ENCODE measurements around the gene PCCA. TPM values are rescaled to one million over a fixed set of nuclear protein-coding genes. Genes with fewer than 3 reads are reported as not detected.

The PCCA gene
- total and polyA plus RNA-seq, 2 donors (not counting 1 experiment from before 2014, with no cell fraction given) = 4.8 to 17.4 TPM

- no peaks in the 10 kb centered on the region for H3K79me2 ChIP-seq (ENCODE audit: control insufficient read depth, insufficient read depth, low read length)
- H3K27me3 ChIP-seq (replicated peaks in 1 of 4; ENCODE audit: control extremely low read depth in 1 of 4, control insufficient read depth in 3 of 4, insufficient read depth in 4 of 4, low read length in 3 of 4) = no peaks in the 10 kb centered on the region
- Mint-ChIP-seq H3K9me3 (ENCODE audit: insufficient read depth) (no peaks in the 10 kb centered on the region), H3K27me3 (no peaks in the 10 kb centered on the region), H3K27ac (no peak overlapping the region), H3K4me1 (peaks cover 15% of the 10 kb centered on the region), H3K4me3 (no peak overlapping the region)
- whole genome bisulfite sequencing (ENCODE audit: insufficient coverage) = no CpG with 5 or more reads among the region's 2 CpGs
- POLR2A ChIA-PET = no interaction called here
- no peak overlapping the region for H3K27ac ChIP-seq (ENCODE audit: low read length in 2 of 2)
- no peaks in the 10 kb centered on the region for H3K9me3 ChIP-seq (ENCODE audit: control extremely low read depth in 1 of 3, control insufficient read depth in 2 of 3, insufficient read depth in 1 of 3, low read length in 2 of 3)
- TF ChIP-seq, protein P1, sequence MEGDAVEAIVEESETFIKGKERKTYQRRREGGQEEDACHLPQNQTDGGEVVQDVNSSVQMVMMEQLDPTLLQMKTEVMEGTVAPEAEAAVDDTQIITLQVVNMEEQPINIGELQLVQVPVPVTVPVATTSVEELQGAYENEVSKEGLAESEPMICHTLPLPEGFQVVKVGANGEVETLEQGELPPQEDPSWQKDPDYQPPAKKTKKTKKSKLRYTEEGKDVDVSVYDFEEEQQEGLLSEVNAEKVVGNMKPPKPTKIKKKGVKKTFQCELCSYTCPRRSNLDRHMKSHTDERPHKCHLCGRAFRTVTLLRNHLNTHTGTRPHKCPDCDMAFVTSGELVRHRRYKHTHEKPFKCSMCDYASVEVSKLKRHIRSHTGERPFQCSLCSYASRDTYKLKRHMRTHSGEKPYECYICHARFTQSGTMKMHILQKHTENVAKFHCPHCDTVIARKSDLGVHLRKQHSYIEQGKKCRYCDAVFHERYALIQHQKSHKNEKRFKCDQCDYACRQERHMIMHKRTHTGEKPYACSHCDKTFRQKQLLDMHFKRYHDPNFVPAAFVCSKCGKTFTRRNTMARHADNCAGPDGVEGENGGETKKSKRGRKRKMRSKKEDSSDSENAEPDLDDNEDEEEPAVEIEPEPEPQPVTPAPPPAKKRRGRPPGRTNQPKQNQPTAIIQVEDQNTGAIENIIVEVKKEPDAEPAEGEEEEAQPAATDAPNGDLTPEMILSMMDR (IDR thresholded peaks at IDR 0.05) = no peak
- TF ChIP-seq EZH2 (IDR thresholded peaks at IDR 0.05; ENCODE audit: borderline replicate concordance, insufficient read depth, low read depth, low read length, poor library complexity, severe bottlenecking) = no peak
- no peak for ATAC-seq (ENCODE audit: low read depth)
- no peak for DNase-seq
- H3K4me2 ChIP-seq (replicated peaks; ENCODE audit: low read depth, low read length, poor library complexity, severe bottlenecking) = no peak overlapping the region
- intact Hi-C loops (cut with micrococcal nuclease) = no loop called here
- no peaks in the 10 kb centered on the region for H3K36me3 ChIP-seq (replicated peaks in 1 of 2; ENCODE audit: control extremely low read depth in 1 of 2, control insufficient read depth in 1 of 2, extremely low read depth in 1 of 2, insufficient read depth in 2 of 2, low read length in 1 of 2)
- no peak overlapping the region for H3K9ac ChIP-seq (ENCODE audit: low read length)
- H3K4me3 ChIP-seq (ENCODE audit: control extremely low read depth in 1 of 5, extremely low read depth in 1 of 5, insufficient read depth in 1 of 5, low read depth in 2 of 5, low read length in 4 of 5) = no peak overlapping the region
- H4K20me1 ChIP-seq (ENCODE audit: control insufficient read depth, insufficient read depth, low read length, poor library complexity, severe bottlenecking) = no peaks in the 10 kb centered on the region
- no peak overlapping the region for H2AFZ ChIP-seq (ENCODE audit: insufficient read depth, low read depth, low read length, poor library complexity, severe bottlenecking)
- H3K4me1 ChIP-seq (ENCODE audit: control insufficient read depth in 2 of 2, insufficient read depth in 2 of 2, low read length in 2 of 2) = peaks cover 0 to 5% of the 10 kb centered on the region in 2 donors
- CTCF ChIA-PET = interaction anchor here (1.1 kb wide), 1 partner anchor 30 kb away, joined by 3 read pairs; no protein-coding TSS in a partner anchor
Observed at GRCh38 chr13:100485265-100485664, 396.4 kb downstream of the PCCA start.

GRCh38 chr13:100490692-100491091 lies 401.8 kb downstream of the PCCA start:
- H3K27ac ChIP-seq (ENCODE audit: low read length in 2 of 2) = no peak overlapping the region
- no peaks in the 10 kb centered on the region for H3K36me3 ChIP-seq (replicated peaks in 1 of 2; ENCODE audit: control extremely low read depth in 1 of 2, control insufficient read depth in 1 of 2, extremely low read depth in 1 of 2, insufficient read depth in 2 of 2, low read length in 1 of 2)
- no peaks in the 10 kb centered on the region for H3K4me1 Mint-ChIP-seq
- H3K9me3 Mint-ChIP-seq (ENCODE audit: insufficient read depth) = no peaks in the 10 kb centered on the region
- ATAC-seq (ENCODE audit: low read depth) (no peak), DNase-seq (no peak)
- ChIA-PET CTCF (no interaction called here), POLR2A (no interaction called here)
- H3K27me3 ChIP-seq (replicated peaks in 1 of 4; ENCODE audit: control extremely low read depth in 1 of 4, control insufficient read depth in 3 of 4, insufficient read depth in 4 of 4, low read length in 3 of 4) = no peaks in the 10 kb centered on the region
- H3K4me3 Mint-ChIP-seq = no peak overlapping the region
- H3K79me2 ChIP-seq (ENCODE audit: control insufficient read depth, insufficient read depth, low read length) = no peaks in the 10 kb centered on the region
- intact Hi-C loops (cut with micrococcal nuclease) = no loop called here
- no peak overlapping the region for H3K4me2 ChIP-seq (replicated peaks; ENCODE audit: low read depth, low read length, poor library complexity, severe bottlenecking)
- no peaks in the 10 kb centered on the region for H3K9me3 ChIP-seq (ENCODE audit: control extremely low read depth in 1 of 3, control insufficient read depth in 2 of 3, insufficient read depth in 1 of 3, low read length in 2 of 3)
- H3K27ac Mint-ChIP-seq = no peak overlapping the region
- H3K27me3 Mint-ChIP-seq = no peaks in the 10 kb centered on the region
- TF ChIP-seq, protein P1 (IDR thresholded peaks at IDR 0.05) = no peak
- no peak for TF ChIP-seq EZH2 (IDR thresholded peaks at IDR 0.05; ENCODE audit: borderline replicate concordance, insufficient read depth, low read depth, low read length, poor library complexity, severe bottlenecking)
- H4K20me1 ChIP-seq (ENCODE audit: control insufficient read depth, insufficient read depth, low read length, poor library complexity, severe bottlenecking) = no peaks in the 10 kb centered on the region
- 90% methylated on average over 3 of the region's 4 CpGs for WGBS (ENCODE audit: insufficient coverage)
- H3K9ac ChIP-seq (ENCODE audit: low read length) = no peak overlapping the region
- H3K4me3 ChIP-seq (ENCODE audit: control extremely low read depth in 1 of 5, extremely low read depth in 1 of 5, insufficient read depth in 1 of 5, low read depth in 2 of 5, low read length in 4 of 5) = no peak overlapping the region
- H2AFZ ChIP-seq (ENCODE audit: insufficient read depth, low read depth, low read length, poor library complexity, severe bottlenecking) = no peak overlapping the region
- H3K4me1 ChIP-seq (ENCODE audit: control insufficient read depth in 2 of 2, insufficient read depth in 2 of 2, low read length in 2 of 2) = no peaks in the 10 kb centered on the region
